T-cell (primary cell): ENCODE results near the gene PICALM. TPM values are rescaled to one million over a fixed set of nuclear protein-coding genes. Genes with fewer than 3 reads are reported as not detected.
A peak's percentile ranks its signal among the peaks of the same experiment; 100 is the strongest.

Experiments used
- ATAC-seq, 4 experiments: fragments of 200-7000 bp in 3 of 4; fragments of 150-1000 bp in 1 of 4; cut with Tn5 transposase; replicated peaks in 1 of 4; 1 replicate in 3 of 4; 2 replicates in 1 of 4; pipeline ENCODE4 v1.10.0; 2021; ENCODE audit warnings: moderate library complexity in 3 of 4, mild to moderate bottlenecking in 2 of 4, moderate number of reproducible peaks in 1 of 4
- CTCF ChIA-PET, 2 donors: fragments of 300-600 bp; sonication (Branson Sonifier 250); formaldehyde crosslinking; loops; one replicate each; lab custom pipeline; 2022; ENCODE audit warnings: antibody characterized with exemption in 2 of 2; lab: Charles Lee
- POLR2A ChIA-PET, 2 donors: fragments of 300-600 bp; sonication (Branson Sonifier 250); formaldehyde crosslinking; loops; one replicate each; lab custom pipeline; 2022; ENCODE audit warnings: antibody characterized with exemption in 2 of 2; lab: Charles Lee
- DNase-seq, 35 experiments: peaks; one replicate each; pipeline versions ENCODE4 v3.0.0 to v3.0.0-alpha.2; 2013 to 2023
- H3K27ac ChIP-seq: one replicate; pipeline ENCODE4 v1.5.1; 2013; ENCODE audit warnings: low read length
- H3K27me3 ChIP-seq, 2 experiments: replicated peaks in 1 of 2; 1 replicate in 1 of 2; 2 replicates in 1 of 2; pipeline versions ENCODE4 v1.6.1 to v1.7.0; 2013; ENCODE audit warnings: low read length in 1 of 2, mixed read lengths in 1 of 2; ENCODE audit not compliant: control insufficient read depth in 2 of 2, insufficient read depth in 2 of 2; ENCODE audit errors: extremely low read depth in 1 of 2
- H3K36me3 ChIP-seq, 2 donors: 1 replicate in 1 of 2; 2 replicates in 1 of 2; pipeline versions ENCODE4 v1.6.1 to v1.7.0; 2013; ENCODE audit warnings: low read length in 1 of 2; ENCODE audit not compliant: control insufficient read depth in 2 of 2, insufficient read depth in 1 of 2; ENCODE audit errors: extremely low read depth in 1 of 2
- H3K4me1 ChIP-seq, 2 experiments: 1 replicate in 1 of 2; 2 replicates in 1 of 2; pipeline versions ENCODE4 v1.6.1 to v1.7.0; 2013; ENCODE audit warnings: low read length in 2 of 2, mixed read lengths in 1 of 2; ENCODE audit not compliant: insufficient read depth in 2 of 2, control insufficient read depth in 1 of 2; ENCODE audit errors: extremely low read depth in 1 of 2
- H3K4me3 ChIP-seq, 2 donors: 1 replicate in 1 of 2; 2 replicates in 1 of 2; pipeline versions ENCODE4 v1.5.1 to v1.7.0; 2013; ENCODE audit warnings: mild to moderate bottlenecking in 2 of 2, low read length in 1 of 2, moderate library complexity in 1 of 2; ENCODE audit not compliant: control insufficient read depth in 1 of 2; ENCODE audit errors: extremely low read depth in 1 of 2
- H3K9me3 ChIP-seq: 2 replicates; pipeline ENCODE4 v1.7.0; 2013
- H3K27ac Mint-ChIP-seq, 2 donors: one replicate each; pipeline ENCODE4 v1.8.0; 2020 to 2021; ENCODE audit warnings: mild to moderate bottlenecking in 2 of 2, mixed read lengths in 2 of 2
- H3K27me3 Mint-ChIP-seq, 2 donors: one replicate each; pipeline ENCODE4 v1.8.0; 2021 to 2022; ENCODE audit warnings: mixed read lengths in 2 of 2
- H3K36me3 Mint-ChIP-seq: one replicate; pipeline ENCODE4 v1.8.0; 2021; ENCODE audit warnings: mixed read lengths
- H3K4me1 Mint-ChIP-seq, 3 donors: one replicate each; pipeline ENCODE4 v1.8.0; 2020 to 2022; ENCODE audit warnings: mixed read lengths in 3 of 3, mild to moderate bottlenecking in 1 of 3
- H3K4me3 Mint-ChIP-seq, 3 donors: one replicate each; pipeline ENCODE4 v1.8.0; 2020 to 2022; ENCODE audit warnings: mild to moderate bottlenecking in 3 of 3, mixed read lengths in 3 of 3, moderate library complexity in 3 of 3
- H3K9me3 Mint-ChIP-seq, 3 donors: one replicate each; pipeline ENCODE4 v1.8.0; 2020 to 2022; ENCODE audit warnings: mixed read lengths in 3 of 3
- WGBS: methylation state at CpG from one replicate; pipeline ENCODE4 v1.1.5; 2013; ENCODE audit warnings: missing lambda C conversion rate; ENCODE audit not compliant: insufficient coverage; 5-methylcytosine and 5-hydroxymethylcytosine counted together
- total RNA-seq, 35 experiments: library from RNA in 6 of 35; stranded (reverse) in 6 of 35; fragments of 120-200 nt in 1 of 35; gene quantifications; one replicate each; pipeline versions ENCODE4 v1.2.1 to v1.2.4 and lab custom pipeline; 2013 to 2026

The PICALM gene
- total RNA-seq, 5 donors from 2014 or later (not counting 1 experiment from before 2014, with no cell fraction given), result 97.7 to 121 (median 105) TPM

DNA sequence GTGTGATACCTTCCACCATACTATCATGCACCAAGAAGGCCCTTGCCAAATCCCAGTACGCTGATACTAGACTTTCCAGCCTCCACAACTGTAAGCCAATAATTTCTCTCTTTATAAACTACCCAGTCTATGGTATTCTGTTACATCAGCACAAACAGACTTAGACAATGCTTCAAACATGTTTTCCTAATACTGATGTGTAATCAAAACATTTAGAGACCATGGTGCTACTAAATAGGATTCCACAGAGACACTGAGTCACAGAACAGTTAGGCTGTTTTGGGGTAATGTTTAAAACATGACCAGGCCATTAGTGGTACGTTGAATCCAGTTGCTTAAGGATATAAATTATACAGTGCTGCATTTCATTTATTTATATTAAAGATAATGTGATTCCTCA lies 103.7 kb downstream of the PICALM start:
- peak overlapping the region in 1 of 2 donors; percentile 23 for H3K27ac Mint-ChIP-seq

DNA sequence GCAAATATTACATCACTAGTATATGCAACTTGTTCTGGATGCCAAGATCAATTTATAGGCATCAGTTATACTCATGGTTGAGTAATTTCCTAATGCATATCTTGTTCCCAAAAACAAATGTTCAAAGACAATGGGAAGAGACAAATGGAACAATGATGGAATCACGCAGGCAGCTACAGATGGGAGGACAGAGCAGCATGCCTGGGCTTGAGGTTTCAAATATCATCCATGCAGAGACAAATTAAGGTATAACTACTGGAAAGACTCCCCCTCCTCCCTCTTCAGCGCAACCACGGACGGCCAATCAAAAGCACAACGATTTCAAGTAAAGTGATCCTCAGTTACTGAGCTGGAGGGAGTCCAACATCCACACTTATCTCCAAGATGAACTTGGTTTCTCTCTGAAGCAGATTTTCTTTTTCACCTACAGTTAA lies 106.9 kb downstream of the PICALM start:
- H3K36me3 ChIP-seq, result peaks cover 4 to 67% of the 10 kb centered on the region in 2 donors
- no peaks in the 10 kb centered on the region for H3K9me3 ChIP-seq
- no peak for ATAC-seq
- Mint-ChIP-seq H3K4me3 (no peak overlapping the region), H3K27ac (no peak overlapping the region), H3K27me3 (no peaks in the 10 kb centered on the region), H3K9me3 (no peaks in the 10 kb centered on the region), H3K4me1 (peaks cover 0 to 4% (median 0%) of the 10 kb centered on the region in 3 donors), H3K36me3 (peaks cover 75% of the 10 kb centered on the region)
- no peaks in the 10 kb centered on the region for H3K4me1 ChIP-seq
- no peak overlapping the region for H3K4me3 ChIP-seq
- CTCF ChIA-PET, result no interaction called here
- POLR2A ChIA-PET, result no interaction called here
- H3K27ac ChIP-seq, result no peak overlapping the region
- WGBS, result 80% methylated on average over 5 of the region's 5 CpGs
- DNase-seq, result no peak
- no peaks in the 10 kb centered on the region for H3K27me3 ChIP-seq

More for the DNA sequence above, 103.7 kb downstream of the PICALM start:
- 100% methylated on average over 1 of the region's 2 CpGs for WGBS
- Histone ChIP-seq H3K36me3 (peaks cover 4 to 69% of the 10 kb centered on the region in 2 donors), H3K27me3 (no peaks in the 10 kb centered on the region), H3K4me3 (no peak overlapping the region), H3K4me1 (no peaks in the 10 kb centered on the region), H3K27ac (no peak overlapping the region), H3K9me3 (no peaks in the 10 kb centered on the region)
- Mint-ChIP-seq H3K9me3 (no peaks in the 10 kb centered on the region), H3K4me1 (peaks cover 11 to 18% (median 14%) of the 10 kb centered on the region in 3 donors), H3K27me3 (no peaks in the 10 kb centered on the region), H3K36me3 (peaks cover 68% of the 10 kb centered on the region), H3K4me3 (no peak overlapping the region)
- POLR2A ChIA-PET, result no interaction called here
- CTCF ChIA-PET, result interaction anchor here in 1 of 2 donors (0.8 kb wide), 1 partner anchor 27 kb away, joined by 4 read pairs; no protein-coding TSS in a partner anchor
- ATAC-seq, result no peak
- no peak for DNase-seq

DNA sequence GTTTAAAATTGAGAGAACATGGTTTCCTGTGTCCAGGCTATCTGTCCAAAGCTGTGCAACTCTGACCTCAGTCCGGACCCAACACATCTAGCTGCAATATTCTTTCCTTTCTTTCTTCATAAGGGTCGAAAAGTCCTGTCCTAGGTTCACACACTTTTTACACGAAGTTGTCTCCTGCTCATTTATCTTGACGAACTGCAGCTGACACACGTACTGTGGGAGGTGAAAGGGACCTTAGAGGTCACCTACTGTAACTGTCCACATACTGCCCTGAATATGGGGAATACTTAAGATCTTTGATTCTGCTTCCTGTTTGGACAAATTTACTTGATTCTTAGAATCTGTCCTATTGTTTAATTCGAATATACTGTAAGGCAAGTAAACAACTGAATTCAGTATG lies 107.8 kb downstream of the PICALM start:
- H3K4me1 Mint-ChIP-seq, result peaks cover 0 to 4% (median 0%) of the 10 kb centered on the region in 3 donors
- no CpG with 5 or more reads among the region's 6 CpGs for WGBS
- H3K9me3 Mint-ChIP-seq, result no peaks in the 10 kb centered on the region
- no peak overlapping the region for H3K27ac ChIP-seq
- DNase-seq, result no peak
- H3K9me3 ChIP-seq, result no peaks in the 10 kb centered on the region
- no peaks in the 10 kb centered on the region for H3K27me3 Mint-ChIP-seq
- ChIA-PET POLR2A (no interaction called here), CTCF (interaction anchor here in 1 of 2 donors (0.6 kb wide), 1 partner anchor 39 kb away, joined by 3 read pairs; no protein-coding TSS in a partner anchor)
- no peaks in the 10 kb centered on the region for H3K4me1 ChIP-seq
- H3K27ac Mint-ChIP-seq, result no peak overlapping the region
- H3K36me3 ChIP-seq, result peaks cover 4 to 66% of the 10 kb centered on the region in 2 donors
- H3K36me3 Mint-ChIP-seq, result peaks cover 81% of the 10 kb centered on the region
- no peak overlapping the region for H3K4me3 ChIP-seq
- H3K4me3 Mint-ChIP-seq, result no peak overlapping the region
- no peak for ATAC-seq
- no peaks in the 10 kb centered on the region for H3K27me3 ChIP-seq

DNA sequence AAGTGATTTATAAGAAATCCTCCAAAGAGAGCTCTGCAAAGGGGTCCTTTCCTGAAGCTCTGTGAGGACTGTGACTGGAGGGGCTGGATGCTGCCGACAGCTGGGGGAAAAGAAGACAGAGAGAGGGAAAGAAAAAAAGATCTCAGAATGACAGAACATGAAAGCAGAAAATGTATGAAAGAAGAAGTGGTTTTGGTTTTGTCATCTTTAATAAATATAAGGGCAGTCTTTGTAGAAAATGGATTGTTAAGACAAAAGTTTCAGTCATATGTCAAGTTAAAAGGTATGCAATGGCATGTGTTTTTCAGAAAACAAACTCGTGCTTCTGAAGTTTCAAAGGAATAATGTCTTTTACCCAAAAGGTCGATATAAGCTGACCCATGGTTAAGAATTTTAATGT lies 108.2 kb downstream of the PICALM start:
- no peaks in the 10 kb centered on the region for H3K27me3 ChIP-seq
- CTCF ChIA-PET, result interaction anchor here in 1 of 2 donors (0.6 kb wide), 1 partner anchor 39 kb away, joined by 3 read pairs; no protein-coding TSS in a partner anchor
- peaks cover 0 to 2% (median 0%) of the 10 kb centered on the region in 3 donors for H3K4me1 Mint-ChIP-seq
- H3K36me3 ChIP-seq, result peaks cover 4 to 66% of the 10 kb centered on the region in 2 donors
- H3K9me3 Mint-ChIP-seq, result no peaks in the 10 kb centered on the region
- no peaks in the 10 kb centered on the region for H3K27me3 Mint-ChIP-seq
- peak overlapping the region; percentile 30 to 39 for H3K27ac Mint-ChIP-seq
- H3K4me3 Mint-ChIP-seq, result no peak overlapping the region
- DNase-seq (no peak), ATAC-seq (no peak)
- H3K9me3 ChIP-seq, result no peaks in the 10 kb centered on the region
- no peaks in the 10 kb centered on the region for H3K4me1 ChIP-seq
- 58% methylated on average over 2 of the region's 3 CpGs for WGBS
- POLR2A ChIA-PET, result no interaction called here
- H3K27ac ChIP-seq, result no peak overlapping the region
- no peak overlapping the region for H3K4me3 ChIP-seq
- H3K36me3 Mint-ChIP-seq, result peaks cover 84% of the 10 kb centered on the region

DNA sequence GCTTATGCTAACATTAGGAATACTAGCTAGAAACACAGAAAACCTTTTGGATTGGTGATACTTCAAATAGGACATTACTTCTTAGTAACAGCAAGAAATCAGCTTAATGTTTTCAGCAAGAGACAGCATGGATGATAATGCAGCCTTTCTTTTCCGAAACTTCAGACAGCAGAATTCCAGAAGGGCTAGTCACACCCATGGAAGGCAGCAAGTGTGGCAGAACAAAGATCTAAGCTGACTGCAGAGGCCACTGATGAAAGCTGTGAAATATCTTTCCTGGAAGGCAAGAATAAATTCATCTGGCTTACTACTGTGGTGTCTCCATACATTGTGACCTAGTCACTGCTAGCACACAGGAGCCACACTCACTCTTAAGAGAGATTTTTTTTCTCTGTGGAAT lies 113.4 kb downstream of the PICALM start:
- H3K27ac ChIP-seq, result no peak overlapping the region
- H3K36me3 Mint-ChIP-seq, result peaks cover 69% of the 10 kb centered on the region
- H3K9me3 ChIP-seq, result no peaks in the 10 kb centered on the region
- no peaks in the 10 kb centered on the region for H3K27me3 Mint-ChIP-seq
- WGBS, result 100% methylated on average over 1 of the region's 1 CpG
- POLR2A ChIA-PET, result interaction anchor here in 1 of 2 donors (0.6 kb wide), 1 partner anchor 16 kb away, joined by 7 read pairs; no protein-coding TSS in a partner anchor
- H3K27me3 ChIP-seq, result no peaks in the 10 kb centered on the region
- no peaks in the 10 kb centered on the region for H3K4me1 ChIP-seq
- peaks cover 3 to 50% of the 10 kb centered on the region in 2 donors for H3K36me3 ChIP-seq
- DNase-seq (no peak), ATAC-seq (no peak)
- peaks cover 10 to 30% (median 14%) of the 10 kb centered on the region in 3 donors for H3K9me3 Mint-ChIP-seq
- H3K4me1 Mint-ChIP-seq, result no peaks in the 10 kb centered on the region
- H3K4me3 ChIP-seq, result no peak overlapping the region
- H3K4me3 Mint-ChIP-seq, result no peak overlapping the region
- no peak overlapping the region for H3K27ac Mint-ChIP-seq
- CTCF ChIA-PET, result interaction anchor here in 1 of 2 donors (1.0 kb wide), 1 partner anchor 346 kb away, joined by 3 read pairs; no protein-coding TSS in a partner anchor

DNA sequence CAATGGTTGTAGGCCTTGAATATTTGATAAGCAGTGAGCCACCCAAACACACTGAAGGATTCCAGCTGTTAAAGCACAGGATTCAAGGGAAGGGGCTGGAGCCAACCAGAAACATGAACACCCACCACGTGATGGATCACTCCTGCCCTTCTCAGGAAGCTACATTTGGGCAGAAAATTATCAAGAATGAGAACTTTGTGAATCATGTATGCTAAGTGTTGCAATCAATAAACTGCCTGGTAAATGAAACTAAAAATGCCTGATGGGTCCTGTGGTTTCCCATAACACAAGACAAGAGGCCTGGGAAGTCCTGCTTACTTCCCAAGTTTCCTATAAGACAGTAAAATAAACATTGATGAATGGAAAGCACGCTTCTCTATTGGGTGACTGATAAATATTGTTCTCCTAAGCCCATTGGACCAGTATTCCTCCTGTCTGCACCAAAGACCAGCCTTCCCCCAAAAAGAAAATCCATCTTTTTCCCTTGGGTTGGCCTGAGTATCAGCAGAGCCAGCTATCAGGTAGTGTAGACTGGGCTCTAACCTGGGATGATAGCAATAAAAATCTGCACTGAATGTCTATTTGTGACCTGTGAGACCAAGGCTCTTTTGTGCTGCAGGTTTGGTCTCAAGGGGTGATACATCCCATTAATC lies 115.3 kb downstream of the PICALM start:
- no peak for DNase-seq
- no peak overlapping the region for H3K4me3 ChIP-seq
- no peaks in the 10 kb centered on the region for H3K4me1 Mint-ChIP-seq
- H3K27me3 Mint-ChIP-seq, result no peaks in the 10 kb centered on the region
- no peak for ATAC-seq
- H3K9me3 Mint-ChIP-seq, result peaks cover 10 to 35% (median 14%) of the 10 kb centered on the region in 3 donors
- no peaks in the 10 kb centered on the region for H3K9me3 ChIP-seq
- H3K27ac Mint-ChIP-seq, result no peak overlapping the region
- no CpG with 5 or more reads among the region's 2 CpGs for WGBS
- no peak overlapping the region for H3K4me3 Mint-ChIP-seq
- CTCF ChIA-PET, result no interaction called here
- H3K27ac ChIP-seq, result no peak overlapping the region
- POLR2A ChIA-PET, result no interaction called here
- H3K4me1 ChIP-seq, result no peaks in the 10 kb centered on the region
- no peaks in the 10 kb centered on the region for H3K27me3 ChIP-seq
- peaks cover 3 to 35% of the 10 kb centered on the region in 2 donors for H3K36me3 ChIP-seq
- H3K36me3 Mint-ChIP-seq, result peaks cover 52% of the 10 kb centered on the region
